B cell (primary cell): Measurements from ENCODE around the gene PEX11B. TPM values are rescaled to one million over a fixed set of nuclear protein-coding genes. Genes with fewer than 3 reads are reported as not detected.

Source experiments
- ATAC-seq: fragments of 200-7000 bp; cut with Tn5 transposase; one replicate; pipeline ENCODE4 v1.10.0; 2021; ENCODE audit warnings: low read depth, mild to moderate bottlenecking, moderate number of reproducible peaks, moderate library complexity
- CTCF ChIA-PET: fragments of 350-600 bp; sonication (Branson Sonifier 250); formaldehyde crosslinking; loops from one replicate; lab custom pipeline; 2021; ENCODE audit warnings: antibody characterized with exemption, inconsistent platforms; lab: Charles Lee
- POLR2A ChIA-PET: fragments of 350-600 bp; sonication (Branson Sonifier 250); formaldehyde crosslinking; loops from one replicate; lab custom pipeline; 2021; ENCODE audit warnings: antibody characterized with exemption; lab: Charles Lee
- DNase-seq: peaks from one replicate; pipeline ENCODE4 v3.0.0; 2013
- H2AFZ ChIP-seq: 2 replicates; pipeline ENCODE4 v1.6.1; 2012; ENCODE audit warnings: mild to moderate bottlenecking, low read depth, low read length; ENCODE audit not compliant: insufficient read depth, poor library complexity, severe bottlenecking
- H3K27ac ChIP-seq, 2 donors: 1 replicate in 1 of 2; 2 replicates in 1 of 2; pipeline ENCODE4 v1.5.1; 2012 to 2013; ENCODE audit warnings: low read length in 2 of 2, mild to moderate bottlenecking in 2 of 2, moderate library complexity in 1 of 2
- H3K27me3 ChIP-seq, 4 experiments: fragments of 200-600 bp in 1 of 4; sonication (generic) in 1 of 4; replicated peaks in 1 of 4; 1 replicate in 2 of 4; 2 replicates in 2 of 4; pipeline versions ENCODE4 v1.6.1 to v1.7.0; 2013 to 2016; ENCODE audit warnings: low read length in 3 of 4, mild to moderate bottlenecking in 2 of 4, mixed read lengths in 1 of 4, moderate library complexity in 1 of 4; ENCODE audit not compliant: insufficient read depth in 4 of 4, control insufficient read depth in 3 of 4; ENCODE audit errors: control extremely low read depth in 1 of 4
- H3K36me3 ChIP-seq, 2 experiments: replicated peaks in 1 of 2; 1 replicate in 1 of 2; 2 replicates in 1 of 2; pipeline versions ENCODE4 v1.6.1 to v1.7.1; 2013; ENCODE audit warnings: low read length in 1 of 2; ENCODE audit not compliant: insufficient read depth in 2 of 2, control insufficient read depth in 1 of 2; ENCODE audit errors: control extremely low read depth in 1 of 2, extremely low read depth in 1 of 2
- H3K4me1 ChIP-seq, 2 donors: fragments of 200-600 bp in 1 of 2; sonication (generic) in 1 of 2; 1 replicate in 1 of 2; 2 replicates in 1 of 2; pipeline versions ENCODE4 v1.5.1 to v1.6.1; 2013 to 2017; ENCODE audit warnings: low read length in 2 of 2; ENCODE audit not compliant: control insufficient read depth in 2 of 2, insufficient read depth in 2 of 2
- H3K4me2 ChIP-seq: replicated peaks from 2 replicates; pipeline ENCODE3; 2012; ENCODE audit warnings: mild to moderate bottlenecking, low read depth, low read length; ENCODE audit not compliant: poor library complexity, severe bottlenecking
- H3K4me3 ChIP-seq, 5 experiments: fragments of 200-600 bp in 1 of 5; sonication (generic) in 1 of 5; 1 replicate in 3 of 5; 2 replicates in 2 of 5; pipeline versions ENCODE4 v1.5.1 to v1.7.0; 2011 to 2016; ENCODE audit warnings: low read length in 4 of 5, mild to moderate bottlenecking in 4 of 5, low read depth in 2 of 5, control low read depth in 1 of 5, moderate library complexity in 1 of 5; ENCODE audit not compliant: insufficient read depth in 1 of 5; ENCODE audit errors: control extremely low read depth in 1 of 5, extremely low read depth in 1 of 5
- H3K79me2 ChIP-seq: fragments of 200-600 bp; sonication (generic); one replicate; pipeline ENCODE4 v1.6.0; 2016; ENCODE audit warnings: low read length; ENCODE audit not compliant: control insufficient read depth, insufficient read depth
- H3K9ac ChIP-seq: fragments of 200-600 bp; sonication (generic); 2 replicates; pipeline ENCODE4 v1.6.1; 2017; ENCODE audit warnings: mild to moderate bottlenecking, low read length, moderate library complexity
- H3K9me3 ChIP-seq, 3 donors: one replicate each; pipeline versions ENCODE4 v1.6.1 to v1.7.1; 2013; ENCODE audit warnings: low read length in 2 of 3; ENCODE audit not compliant: control insufficient read depth in 2 of 3, insufficient read depth in 1 of 3; ENCODE audit errors: control extremely low read depth in 1 of 3
- H4K20me1 ChIP-seq: 2 replicates; pipeline ENCODE4 v1.6.0; 2012; ENCODE audit warnings: mild to moderate bottlenecking, low read length; ENCODE audit not compliant: insufficient read depth, control insufficient read depth, poor library complexity, severe bottlenecking
- H3K27ac Mint-ChIP-seq: one replicate; pipeline ENCODE4 v1.8.0; 2021; ENCODE audit warnings: mixed read lengths
- H3K27me3 Mint-ChIP-seq: one replicate; pipeline ENCODE4 v1.8.0; 2021; ENCODE audit warnings: mixed read lengths
- H3K4me1 Mint-ChIP-seq: one replicate; pipeline ENCODE4 v1.8.0; 2021; ENCODE audit warnings: mixed read lengths
- H3K4me3 Mint-ChIP-seq: one replicate; pipeline ENCODE4 v1.8.0; 2021; ENCODE audit warnings: mixed read lengths
- H3K9me3 Mint-ChIP-seq: one replicate; pipeline ENCODE4 v1.8.0; 2022; ENCODE audit warnings: mixed read lengths; ENCODE audit not compliant: insufficient read depth
- CTCF ChIP-seq: fragments of 200-600 bp; IDR thresholded peaks from one replicate; pipeline ENCODE4 v1.8.0; 2022; ENCODE audit warnings: antibody characterized with exemption, mild to moderate bottlenecking
- EZH2 ChIP-seq: IDR thresholded peaks from 2 replicates; pipeline ENCODE4 v1.6.1; 2012; ENCODE audit warnings: borderline replicate concordance, low read depth, mild to moderate bottlenecking, moderate library complexity, low read length; ENCODE audit not compliant: insufficient read depth, poor library complexity, severe bottlenecking
- WGBS: methylation state at CpG from one replicate; pipeline ENCODE4 v1.1.5; 2013; ENCODE audit warnings: missing lambda C conversion rate; ENCODE audit not compliant: insufficient coverage; 5-methylcytosine and 5-hydroxymethylcytosine counted together
- intact Hi-C: fragments of 100-400 bp; cut with micrococcal nuclease; formaldehyde crosslinking; loops from one replicate; pipeline ENCODE4 v1.10.0; 2022
- polyA plus RNA-seq: library from polyadenylated mRNA; depleted of rRNA; stranded (reverse); fragments of >200 nt; gene quantifications from 2 replicates; pipeline ENCODE4 v1.2.3, GENCODE V29; 2012
- total RNA-seq, 2 donors: library from RNA; stranded (reverse); fragments of 120-200 nt in 1 of 2; gene quantifications; 1 replicate in 1 of 2; 2 replicates in 1 of 2; pipeline versions ENCODE4 v1.2.3 to v1.2.4, GENCODE V29; 2013 to 2022

The PEX11B gene
- total and polyA plus RNA-seq, 2 donors (not counting 1 experiment from before 2014, with no cell fraction given): 16.5 to 48.1 TPM

GRCh38 chr1:145961425-145962156 is 43.1 kb upstream of the PEX11B start:
- Histone ChIP-seq H3K36me3 (no peaks in the 10 kb centered on the region), H3K9ac (peak overlapping the region; percentile 77), H3K27me3 (no peaks in the 10 kb centered on the region), H2AFZ (peak overlapping the region; percentile 89), H3K4me2 (peak overlapping the region; percentile 89), H3K9me3 (no peaks in the 10 kb centered on the region), H4K20me1 (no peaks in the 10 kb centered on the region), H3K79me2 (peaks cover 57% of the 10 kb centered on the region), H3K4me3 (peak overlapping the region; percentile 61 to 86 (median 72)), H3K27ac (no peak overlapping the region), H3K4me1 (peaks cover 52 to 73% of the 10 kb centered on the region in 2 donors)
- no peaks in the 10 kb centered on the region for H3K27me3 Mint-ChIP-seq
- peak overlapping the region; percentile 90 for H3K27ac Mint-ChIP-seq
- ChIA-PET CTCF (interaction anchor here (1.1 to 5.6 kb wide), 2 partner anchors 18 to 116 kb away, joined by 3 to 82 read pairs; partner anchors contain the start of gene NUDT17), POLR2A (interaction anchor here (0.6 to 3.5 kb wide), 6 partner anchors 18 to 1580 kb away, joined by 3 to 19 read pairs (median 4); partner anchors contain the start of genes BCL9, PEX11B and PIAS3)
- ATAC-seq (no peak), DNase-seq (peak; percentile 62)
- peak overlapping the region; percentile 99 for H3K4me3 Mint-ChIP-seq
- intact Hi-C loops: no loop called here
- no peaks in the 10 kb centered on the region for H3K9me3 Mint-ChIP-seq
- peaks cover 77% of the 10 kb centered on the region for H3K4me1 Mint-ChIP-seq
- WGBS: under 1% methylated on average over 54 of the region's 57 CpGs
- TF ChIP-seq CTCF (no peak), EZH2 (no peak)

- DNase-seq: peak; percentile 45
These were observed 42.5 kb upstream of the PEX11B start for GRCh38 chr1:145961109-145961424.

More at GRCh38 chr1:145961109-145961424, 42.5 kb upstream of the PEX11B start:
- Histone ChIP-seq H3K36me3 (no peaks in the 10 kb centered on the region), H4K20me1 (no peaks in the 10 kb centered on the region), H2AFZ (peak overlapping the region; percentile 89), H3K4me1 (peaks cover 57 to 78% of the 10 kb centered on the region in 2 donors), H3K79me2 (peaks cover 57% of the 10 kb centered on the region), H3K4me3 (peak overlapping the region; percentile 61 to 86 (median 72)), H3K27ac (peak overlapping the region in 1 of 2 donors; percentile 57), H3K9me3 (no peaks in the 10 kb centered on the region), H3K4me2 (peak overlapping the region; percentile 89), H3K27me3 (no peaks in the 10 kb centered on the region), H3K9ac (peak overlapping the region; percentile 77)
- Mint-ChIP-seq H3K4me3 (peak overlapping the region; percentile 99), H3K4me1 (peaks cover 81% of the 10 kb centered on the region), H3K27me3 (no peaks in the 10 kb centered on the region), H3K27ac (peak overlapping the region; percentile 84), H3K9me3 (no peaks in the 10 kb centered on the region)
- ATAC-seq: no peak
- POLR2A ChIA-PET: interaction anchor here (1.1 to 1.5 kb wide), 2 partner anchors 42 to 102 kb away, joined by 3 to 4 read pairs; partner anchors contain the start of genes PEX11B and PIAS3
- intact Hi-C loops: no loop called here
- CTCF ChIA-PET: interaction anchor here (2.3 to 4.4 kb wide), 2 partner anchors 17 to 34 kb away, joined by 7 to 34 read pairs; partner anchors contain the start of gene RBM8A
- TF ChIP-seq EZH2 (no peak), CTCF (no peak)
- WGBS: under 1% methylated on average over 13 of the region's 22 CpGs
